GM19035 (cell line): Measurements from ENCODE around the gene CLCN1.

Experiments used
- ATAC-seq: cut with Tn5 transposase; IDR thresholded peaks from one replicate; pipeline ENCODE4 v1.9.1; 2021; ENCODE audit not compliant: unreplicated experiment

CLCN1 gene

DNA sequence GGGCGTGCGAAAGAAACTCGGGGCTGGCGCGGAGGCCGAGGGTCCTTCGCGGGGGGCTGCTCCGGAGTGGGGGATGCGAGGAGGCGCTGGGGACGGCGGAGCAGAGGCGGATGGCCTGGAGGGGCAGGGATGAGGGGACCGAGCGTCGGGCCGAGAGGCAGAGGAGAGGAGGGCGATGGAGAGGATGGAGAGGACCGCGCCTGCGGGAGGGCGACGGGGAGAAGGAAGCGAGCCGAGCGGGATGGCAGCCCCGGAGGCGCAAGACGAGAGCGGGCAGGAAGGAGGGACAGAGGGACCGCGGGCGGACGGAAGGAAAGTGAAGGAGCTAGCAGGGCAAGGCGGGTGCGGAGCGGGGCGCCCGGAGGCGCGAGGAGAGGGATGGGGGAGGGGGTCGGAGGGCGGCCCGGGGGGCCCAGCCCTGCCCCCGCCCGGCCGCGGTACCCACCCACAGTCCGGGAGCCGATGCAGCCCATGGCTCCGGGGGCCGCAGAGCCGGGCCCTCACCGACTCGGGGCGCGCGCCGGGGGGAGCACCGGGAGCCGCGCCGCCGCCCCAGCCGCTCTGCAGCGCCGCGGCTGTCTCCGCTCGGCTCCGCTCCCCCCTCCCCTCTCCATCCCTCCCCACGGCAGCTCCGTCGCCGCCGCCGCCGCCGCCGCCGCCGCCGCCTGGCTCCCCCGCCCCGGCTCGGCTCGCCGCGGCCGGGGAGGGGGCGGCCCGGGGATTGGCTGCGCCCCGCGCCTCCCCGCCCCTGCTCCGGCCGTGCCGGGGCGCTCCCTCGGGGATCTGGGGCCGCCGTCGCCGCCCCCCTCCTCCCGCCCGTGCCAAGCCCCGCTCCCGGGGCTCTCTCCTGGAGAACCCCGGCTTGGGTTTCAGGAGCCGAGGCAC lies 46.5 kb downstream of the CLCN1 start, which contains the start of gene FAM131B:
FAM131B (minus strand) TSS at position 583 of the 885 bp plus-strand sequence; CDS start at position 473, 110 bp downstream.
- ATAC-seq = peak; percentile 58

DNA sequence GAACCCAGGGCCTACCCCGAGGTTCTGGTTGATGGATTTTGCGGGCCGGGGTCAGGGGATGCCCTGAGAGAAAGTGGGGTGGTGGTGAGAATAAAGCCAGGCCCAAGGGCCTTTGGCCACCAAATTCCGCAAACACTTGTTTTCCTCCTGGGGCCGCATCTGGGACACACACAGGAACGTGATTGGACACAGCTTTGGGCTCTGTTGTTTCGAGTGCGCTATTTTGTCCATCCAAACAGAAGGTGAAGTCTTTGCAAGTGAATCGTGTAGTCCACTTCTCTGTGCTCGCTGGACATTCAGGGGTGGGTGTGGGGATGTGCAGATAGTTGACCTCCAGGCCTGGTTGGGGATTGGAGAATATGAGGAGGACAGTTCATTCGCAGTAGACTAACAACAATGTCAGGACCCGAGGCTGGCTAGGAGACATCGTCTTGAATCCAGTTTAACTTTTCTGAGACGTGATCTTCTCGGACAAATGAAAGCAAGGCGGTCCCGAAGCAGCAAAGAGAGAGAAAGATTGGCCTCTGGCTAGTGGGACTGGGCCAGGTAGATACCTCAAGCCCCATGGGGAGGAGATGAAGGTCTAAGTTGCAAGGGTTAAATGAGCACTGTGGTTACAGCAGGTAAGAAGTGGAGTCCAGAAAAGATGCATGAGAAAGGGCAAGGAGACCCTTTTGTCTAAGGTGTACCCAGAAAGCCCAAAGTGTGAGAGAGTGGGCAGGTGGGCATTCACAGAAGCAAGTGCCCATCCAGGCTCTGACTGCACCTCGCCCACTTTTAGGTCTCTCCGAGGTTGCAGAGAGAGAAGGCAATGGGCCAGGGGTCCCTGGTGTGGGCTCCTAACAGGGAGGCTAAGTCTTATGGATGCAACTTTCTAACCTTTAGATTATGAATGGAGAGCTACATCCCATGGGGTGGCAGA lies 47.4 kb downstream of the CLCN1 start:
- ATAC-seq = no peak

DNA sequence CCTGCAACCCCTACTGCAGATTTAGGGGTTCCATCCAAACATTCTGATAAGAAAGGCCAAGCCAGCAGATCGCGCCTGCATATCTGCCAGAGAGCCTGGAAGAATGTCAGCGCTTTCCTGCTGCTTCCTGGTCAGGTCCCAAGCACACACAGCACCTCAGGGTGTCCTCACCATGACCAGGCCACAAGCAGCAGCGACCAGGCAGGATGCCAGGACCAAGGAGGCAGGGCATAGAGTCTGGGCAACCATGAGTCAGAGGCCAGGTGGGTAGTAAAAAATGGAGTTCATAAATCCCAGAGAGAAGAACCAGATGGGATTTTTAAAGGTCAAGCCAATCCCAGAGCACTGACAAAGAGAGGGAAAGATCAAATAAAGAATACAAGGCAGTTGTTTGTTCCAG lies 52.1 kb downstream of the CLCN1 start:
- ATAC-seq = no peak

DNA sequence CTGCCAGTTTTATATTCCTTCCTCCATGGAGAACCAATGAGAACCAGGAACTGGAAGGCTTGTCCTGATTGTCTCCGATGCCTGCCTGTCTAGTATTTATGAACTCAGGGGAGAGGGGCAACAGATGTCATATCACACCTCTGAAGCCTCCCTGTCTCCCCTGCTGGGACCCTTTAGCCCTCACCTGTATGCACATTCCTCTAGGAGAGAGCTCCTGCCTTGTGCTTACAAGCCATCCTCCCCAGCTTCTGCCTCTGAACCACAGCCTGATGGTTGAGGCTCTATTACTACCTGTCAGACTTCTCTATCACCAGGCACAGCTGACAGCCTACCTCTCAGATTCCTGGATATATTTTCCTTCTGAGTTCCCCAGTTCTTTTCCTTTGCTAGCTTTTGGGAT lies 52.5 kb downstream of the CLCN1 start:
- ATAC-seq = no peak

DNA sequence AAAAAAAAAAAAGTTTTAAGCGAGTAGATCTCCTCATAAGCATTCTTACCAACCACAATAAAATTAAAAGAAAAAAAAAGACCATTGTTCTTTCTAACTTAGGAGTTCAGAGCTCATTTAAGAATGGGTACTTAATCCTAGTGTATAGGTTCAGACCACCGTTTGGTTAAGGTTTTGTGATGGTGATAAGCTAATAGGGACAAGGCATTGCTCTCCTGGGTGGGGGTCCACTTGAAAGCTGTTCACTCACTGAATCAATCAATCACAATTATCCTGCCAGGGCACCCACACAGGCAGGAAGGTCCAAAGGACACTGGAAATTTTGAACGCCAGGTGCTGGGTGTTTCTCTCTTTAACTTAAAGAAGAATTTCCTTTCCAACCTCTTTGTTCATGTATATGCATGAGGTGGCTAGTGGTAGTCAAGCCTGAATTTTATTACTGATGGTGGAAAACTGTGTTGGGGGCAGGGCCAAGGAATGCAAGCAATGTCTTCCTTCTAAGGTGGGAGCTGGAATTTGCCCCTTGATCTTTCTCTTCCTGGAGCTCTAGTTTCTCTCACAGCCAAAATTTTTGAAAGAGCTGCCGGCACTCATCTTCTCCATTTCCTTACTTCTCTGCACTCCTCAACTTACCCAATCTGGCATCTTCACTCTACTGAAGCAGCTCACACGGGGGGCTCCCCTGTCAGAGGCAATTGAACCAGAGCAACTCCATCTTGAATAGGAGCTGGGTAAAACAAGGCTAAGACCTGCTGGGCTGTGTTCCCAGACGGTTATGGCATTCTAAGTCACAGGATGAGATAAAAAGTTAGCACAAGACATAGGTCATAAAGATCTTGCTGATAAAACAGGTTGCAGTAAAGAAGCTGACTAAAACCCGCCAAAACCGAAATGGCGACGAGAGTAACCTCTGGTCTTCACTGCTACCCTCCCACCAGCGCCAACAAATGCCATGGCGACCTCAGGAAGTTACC lies 54.1 kb downstream of the CLCN1 start:
- ATAC-seq = no peak

DNA sequence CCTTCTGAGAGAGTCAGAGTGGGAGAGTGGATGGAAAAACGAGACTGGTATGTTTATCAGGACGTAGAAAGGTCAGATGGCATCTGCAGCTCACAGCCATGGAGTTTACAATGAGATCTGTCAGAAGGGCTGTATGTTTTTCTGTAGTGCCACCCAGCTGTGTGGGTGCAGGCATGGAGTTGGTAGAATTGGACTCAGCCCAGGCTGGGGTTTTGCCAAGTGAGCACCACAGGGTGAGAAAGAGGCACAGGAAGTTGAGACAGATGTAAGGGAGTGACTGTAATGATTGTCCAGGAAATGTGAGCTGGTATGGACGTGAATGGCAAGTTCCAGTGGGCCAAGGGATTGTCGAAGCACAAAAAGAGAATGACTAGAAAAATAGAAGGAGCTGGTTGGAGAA lies 56.2 kb downstream of the CLCN1 start:
- no peak for ATAC-seq

DNA sequence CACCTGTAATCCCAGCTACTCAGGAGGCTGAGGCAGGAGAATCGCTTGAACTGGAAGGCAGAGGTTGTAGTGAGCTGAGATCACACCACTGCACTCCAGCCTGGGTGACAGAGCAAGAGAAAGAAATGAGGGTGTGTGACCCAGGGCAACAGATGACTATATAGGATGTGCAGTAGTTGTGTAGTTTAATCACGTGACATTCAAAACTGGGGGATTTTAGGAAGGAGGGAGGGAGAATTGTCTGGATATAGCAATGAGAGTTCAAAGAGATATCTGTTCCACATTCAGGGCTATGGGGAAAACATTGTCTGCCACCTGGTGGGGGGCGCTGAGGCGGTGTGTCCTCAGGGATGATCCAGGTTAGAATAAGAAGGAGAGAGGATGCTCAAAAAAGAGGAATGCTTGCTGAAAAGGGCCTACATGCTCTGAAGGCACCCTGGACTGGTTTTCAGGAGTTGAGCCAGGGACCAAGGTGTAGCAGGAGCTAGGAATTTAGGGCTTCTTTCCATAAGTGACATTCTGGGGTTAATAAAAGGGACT lies 57.4 kb downstream of the CLCN1 start:
- no peak for ATAC-seq

DNA sequence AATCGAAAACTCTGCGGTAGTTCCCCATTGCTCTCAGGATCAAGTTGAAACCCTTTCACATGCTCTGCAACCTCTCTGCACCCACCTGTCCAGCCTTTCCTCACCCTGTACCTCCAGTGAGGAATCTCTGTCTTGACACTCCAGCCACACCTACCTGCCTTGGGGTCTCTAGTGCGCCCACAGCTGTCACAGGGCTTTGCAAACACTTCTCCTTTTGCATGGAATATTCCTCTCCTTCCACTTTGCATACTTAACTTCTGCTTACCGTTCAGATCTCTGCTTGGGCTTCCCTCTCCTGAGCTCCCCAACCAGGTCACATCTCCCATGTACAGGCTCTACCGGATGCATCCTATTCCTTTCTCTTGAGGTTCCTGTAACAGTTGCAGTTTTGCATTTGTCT lies 58.6 kb downstream of the CLCN1 start:
- no peak for ATAC-seq

DNA sequence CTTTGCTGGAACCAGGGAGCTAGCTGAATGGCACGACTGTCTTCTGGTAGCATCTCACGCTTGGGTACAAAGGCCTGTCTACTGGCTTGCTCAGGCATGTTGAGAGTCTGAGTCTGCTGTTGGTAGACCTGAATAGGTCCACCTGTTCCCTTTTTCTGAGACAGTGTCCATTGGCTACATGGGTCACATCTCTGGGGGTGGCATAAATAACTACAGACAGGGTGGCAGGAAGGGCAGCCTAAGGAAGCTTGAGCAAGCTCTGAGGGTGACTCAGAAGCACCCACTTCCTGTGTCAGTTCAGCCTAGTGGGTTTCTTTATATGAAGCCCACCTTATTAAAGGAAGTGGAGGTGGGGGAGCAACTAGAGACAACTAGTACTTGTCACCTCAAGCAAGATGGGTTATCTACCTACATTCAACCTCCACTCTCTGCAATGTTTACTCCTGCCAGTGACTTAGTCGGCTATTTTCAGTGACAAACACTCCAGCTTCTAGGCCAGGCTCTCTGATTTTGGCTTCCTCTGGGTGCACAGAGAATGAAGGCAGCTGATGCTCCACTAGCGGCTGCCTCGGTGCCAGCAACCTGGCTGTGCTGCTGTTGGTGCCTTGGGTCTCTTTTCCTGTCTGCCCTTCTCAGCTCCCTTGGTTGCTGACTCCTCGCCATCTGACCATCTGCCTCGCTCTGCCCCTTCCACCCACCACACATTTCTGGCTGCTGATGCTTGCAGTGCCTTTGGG lies 59.6 kb downstream of the CLCN1 start:
- ATAC-seq = no peak

DNA sequence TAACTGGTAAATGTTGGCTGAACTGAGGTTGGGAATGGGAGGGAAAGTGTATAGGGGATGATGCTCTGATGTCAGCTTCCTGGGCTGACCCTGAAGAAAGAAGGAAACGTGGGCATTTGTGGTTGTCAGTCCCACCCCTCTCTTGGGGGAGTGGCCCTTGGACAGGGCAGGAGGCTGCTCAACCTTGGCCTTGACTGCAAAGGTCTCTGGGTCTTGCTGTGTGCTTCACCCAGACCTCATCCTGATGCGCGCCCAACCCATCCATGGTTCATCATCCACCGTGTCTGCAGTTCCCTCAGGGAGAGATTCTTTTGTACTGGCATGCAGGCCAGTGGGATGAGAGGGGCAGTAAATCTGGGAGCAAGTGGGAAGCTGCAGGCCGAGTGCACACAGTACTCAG lies 60.5 kb downstream of the CLCN1 start:
- no peak for ATAC-seq

DNA sequence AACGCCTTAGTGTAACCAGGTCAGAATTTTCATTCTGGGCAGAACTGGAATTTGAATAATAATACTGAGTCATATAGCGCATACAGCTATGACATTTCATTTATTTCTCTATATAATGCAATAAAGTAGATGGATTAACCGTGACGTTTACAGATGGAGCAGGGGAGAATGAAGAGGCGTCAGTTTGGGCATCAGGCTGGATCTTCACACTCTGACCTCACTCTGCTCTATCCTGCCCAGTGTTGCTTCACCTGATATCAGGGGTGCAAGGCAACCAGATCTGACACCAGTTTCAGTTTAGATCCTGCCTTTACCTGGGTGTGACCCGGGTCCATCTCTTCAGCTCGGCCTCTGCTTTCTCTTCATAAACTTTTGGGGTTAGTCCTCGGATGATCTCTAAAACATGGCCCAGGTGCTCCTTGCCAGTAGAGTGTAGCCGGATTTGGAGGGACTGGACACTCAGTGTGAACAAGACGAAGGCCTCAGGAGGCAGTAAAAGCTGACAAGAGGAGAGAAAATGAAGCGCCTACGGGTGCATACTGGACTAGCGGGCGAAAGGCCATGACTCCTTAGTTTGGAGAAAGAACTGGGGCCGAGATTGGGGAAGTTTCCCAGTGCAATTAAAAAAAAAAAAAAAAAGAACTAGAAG lies 63.8 kb downstream of the CLCN1 start:
- peak; percentile 2 for ATAC-seq

DNA sequence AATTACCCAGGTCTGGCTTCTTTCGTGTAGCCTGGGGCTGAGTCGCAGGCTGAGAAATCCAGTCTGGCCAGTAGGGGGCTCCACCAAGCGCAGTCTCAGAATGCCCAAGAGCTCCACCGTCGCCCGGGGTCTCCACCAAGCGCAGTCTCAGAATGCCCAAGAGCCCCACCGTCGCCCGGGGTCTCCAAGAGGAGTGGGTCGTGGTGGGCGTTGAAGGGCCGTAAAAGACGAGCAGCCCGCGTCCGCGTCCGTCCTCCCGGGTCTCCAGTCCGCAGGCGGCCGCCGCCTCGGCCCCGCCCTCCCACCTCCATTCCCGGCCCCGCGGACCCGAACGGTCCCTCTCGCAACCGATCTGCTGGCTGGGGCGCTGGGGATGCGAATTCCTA lies 64.3 kb downstream of the CLCN1 start:
- ATAC-seq = peak; percentile 57

DNA sequence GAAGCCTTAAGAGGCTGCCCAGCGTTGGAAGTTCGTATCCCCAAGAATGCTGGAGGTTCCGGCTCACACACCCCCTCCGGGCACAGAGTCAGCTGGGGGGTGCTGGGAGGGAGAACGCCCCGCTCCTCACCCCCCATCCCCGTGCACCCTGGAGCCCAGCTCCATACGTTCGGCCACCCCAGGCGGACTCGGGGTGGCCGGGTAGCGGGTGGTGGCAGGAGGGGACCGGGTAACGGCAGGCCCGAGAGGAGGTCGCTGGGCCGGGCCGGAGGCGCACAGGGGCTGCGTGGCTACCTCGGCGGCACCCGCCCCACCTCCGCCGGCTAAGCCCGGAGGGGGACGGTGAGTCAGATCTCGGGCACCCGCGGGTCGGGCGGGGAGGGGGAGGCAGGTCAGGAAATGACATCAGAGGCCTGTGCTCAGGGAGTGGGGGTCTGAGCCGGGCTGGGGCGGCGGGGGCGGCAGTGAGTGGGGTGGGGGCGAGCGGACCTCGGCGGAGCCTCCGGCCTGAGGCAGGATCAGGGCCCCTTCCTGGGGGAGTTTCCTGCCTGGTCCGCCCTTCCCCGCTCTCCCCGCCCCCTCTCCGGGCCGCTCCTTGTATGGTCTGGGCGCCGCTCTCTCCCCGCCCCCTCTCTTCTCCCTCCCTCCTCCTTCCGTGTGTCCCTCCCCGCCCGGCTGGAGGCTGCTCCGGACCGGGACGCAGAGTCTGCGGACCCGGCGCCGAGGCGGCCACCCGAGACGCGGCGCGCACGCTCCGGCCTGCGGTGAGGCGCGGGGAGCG lies 64.9 kb downstream of the CLCN1 start, which contains the start of gene ZYX:
ZYX (plus strand) TSS at position 700 of the 781 bp plus-strand sequence. CDS start 227 bp downstream, outside the sequence.
- peak; percentile 77 for ATAC-seq

DNA sequence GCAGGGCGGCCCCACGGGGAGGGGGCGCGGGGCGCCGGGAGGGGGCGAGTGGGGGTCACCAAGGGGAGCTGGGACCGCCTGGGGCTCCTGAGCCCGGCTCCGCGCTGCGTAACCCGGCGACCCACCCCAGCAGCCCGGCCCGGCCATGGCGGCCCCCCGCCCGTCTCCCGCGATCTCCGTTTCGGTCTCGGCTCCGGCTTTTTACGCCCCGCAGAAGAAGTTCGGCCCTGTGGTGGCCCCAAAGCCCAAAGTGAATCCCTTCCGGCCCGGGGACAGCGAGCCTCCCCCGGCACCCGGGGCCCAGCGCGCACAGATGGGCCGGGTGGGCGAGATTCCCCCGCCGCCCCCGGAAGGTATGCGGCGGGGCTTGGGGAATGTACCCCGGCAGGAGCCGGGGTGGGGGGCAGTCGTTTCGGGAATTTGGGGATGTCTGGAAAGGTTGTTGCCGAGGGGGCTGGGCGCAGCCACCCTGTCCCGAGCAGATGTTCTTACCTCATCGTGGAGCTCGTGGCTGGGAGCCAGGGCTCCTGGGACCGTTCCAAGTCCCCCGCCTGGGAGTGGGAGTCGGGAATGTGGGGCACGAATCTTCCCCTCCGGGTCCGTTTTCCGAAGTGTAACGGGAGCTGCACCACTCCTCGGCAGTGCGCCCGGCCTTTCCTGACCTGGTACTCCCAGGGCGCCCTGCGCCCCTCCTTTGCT lies 65.7 kb downstream of the CLCN1 start:
- ATAC-seq = peak; percentile 18

DNA sequence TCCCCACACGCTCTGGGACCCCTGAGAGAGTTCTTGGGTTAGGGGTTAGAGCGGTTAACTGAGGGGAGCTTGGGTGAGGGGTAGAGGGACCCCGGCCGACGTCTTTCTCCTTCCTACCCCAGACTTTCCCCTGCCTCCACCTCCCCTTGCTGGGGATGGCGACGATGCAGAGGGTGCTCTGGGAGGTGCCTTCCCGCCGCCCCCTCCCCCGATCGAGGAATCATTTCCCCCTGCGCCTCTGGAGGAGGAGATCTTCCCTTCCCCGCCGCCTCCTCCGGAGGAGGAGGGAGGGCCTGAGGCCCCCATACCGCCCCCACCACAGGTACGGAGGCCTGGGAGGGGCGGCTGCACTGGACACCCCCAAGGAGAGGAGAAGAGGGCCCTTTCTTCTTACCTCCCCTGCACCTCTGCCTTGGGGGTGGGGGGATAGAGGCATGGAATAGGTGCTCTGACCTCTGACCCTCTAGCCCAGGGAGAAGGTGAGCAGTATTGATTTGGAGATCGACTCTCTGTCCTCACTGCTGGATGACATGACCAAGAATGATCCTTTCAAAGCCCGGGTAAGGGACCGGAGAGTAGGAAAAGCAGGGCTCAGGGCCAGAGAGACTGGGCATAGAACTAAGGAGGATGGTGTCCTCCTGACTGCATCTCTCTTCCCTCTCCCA lies 66.3 kb downstream of the CLCN1 start:
- ATAC-seq = no peak

DNA sequence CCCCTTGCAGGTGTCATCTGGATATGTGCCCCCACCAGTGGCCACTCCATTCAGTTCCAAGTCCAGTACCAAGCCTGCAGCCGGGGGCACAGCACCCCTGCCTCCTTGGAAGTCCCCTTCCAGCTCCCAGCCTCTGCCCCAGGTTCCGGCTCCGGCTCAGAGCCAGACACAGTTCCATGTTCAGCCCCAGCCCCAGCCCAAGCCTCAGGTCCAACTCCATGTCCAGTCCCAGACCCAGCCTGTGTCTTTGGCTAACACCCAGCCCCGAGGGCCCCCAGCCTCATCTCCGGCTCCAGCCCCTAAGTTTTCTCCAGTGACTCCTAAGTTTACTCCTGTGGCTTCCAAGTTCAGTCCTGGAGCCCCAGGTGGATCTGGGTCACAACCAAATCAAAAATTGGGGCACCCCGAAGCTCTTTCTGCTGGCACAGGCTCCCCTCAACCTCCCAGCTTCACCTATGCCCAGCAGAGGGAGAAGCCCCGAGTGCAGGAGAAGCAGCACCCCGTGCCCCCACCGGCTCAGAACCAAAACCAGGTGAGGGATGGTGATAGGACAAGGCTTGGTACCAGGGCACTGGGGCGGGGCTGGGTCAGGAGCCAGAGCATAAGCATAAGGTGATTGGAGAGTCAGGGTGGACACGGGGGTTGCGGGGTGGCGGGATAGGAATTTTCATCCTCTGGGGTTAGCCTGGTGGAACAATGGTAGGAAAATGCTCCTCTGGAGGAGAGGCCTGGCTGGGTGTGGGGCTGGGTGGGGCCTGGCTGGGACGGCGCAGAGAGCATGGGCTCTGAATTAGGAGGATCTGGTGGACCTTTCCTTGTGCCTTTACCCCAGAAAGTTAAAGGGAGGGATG lies 67.1 kb downstream of the CLCN1 start:
- no peak for ATAC-seq
